Hepatocyte (in vitro differentiated cells): ENCODE measurements around the gene SKAP1.

Experiments
- EZH2 ChIP-seq: fragments of 200-600 bp; sonication (generic); IDR thresholded peaks from 2 replicates; pipeline ENCODE4 v1.6.1; 2016; ENCODE audit warnings: antibody characterized with exemption, mild to moderate bottlenecking, borderline replicate concordance
- EZH2phosphoT487 ChIP-seq: fragments of 200-600 bp; sonication (generic); IDR thresholded peaks from one replicate; pipeline ENCODE4 v1.6.1; 2018; ENCODE audit warnings: antibody characterized with exemption, mild to moderate bottlenecking, low read depth, moderate library complexity; ENCODE audit not compliant: unreplicated experiment, severe bottlenecking
- TF ChIP-seq, protein P1 (sequence below): fragments of 200-600 bp; sonication (generic); IDR thresholded peaks from 2 replicates; pipeline ENCODE4 v1.5.1; 2016; ENCODE audit warnings: antibody characterized with exemption, mild to moderate bottlenecking; ENCODE audit not compliant: poor library complexity

DNA sequence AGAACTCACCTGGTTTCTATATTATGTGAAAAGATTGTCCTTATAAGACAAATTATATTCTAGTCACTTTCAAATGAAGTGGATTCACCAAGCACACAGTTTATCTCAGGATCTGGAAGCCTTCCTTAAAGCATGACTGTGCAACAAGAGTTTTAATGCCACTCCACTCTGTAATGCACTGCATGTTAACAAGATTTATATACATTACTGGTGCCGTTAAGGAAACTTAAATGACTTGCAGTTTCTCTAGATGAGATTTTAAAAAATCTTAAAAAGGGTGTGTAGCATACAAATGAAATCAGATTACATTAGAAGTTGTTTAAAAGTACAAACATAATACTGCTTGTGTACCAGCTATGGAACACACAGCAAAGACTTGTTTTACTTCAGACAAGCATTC, 171.7 kb downstream of the SKAP1 start:
- TF ChIP-seq, protein P1, sequence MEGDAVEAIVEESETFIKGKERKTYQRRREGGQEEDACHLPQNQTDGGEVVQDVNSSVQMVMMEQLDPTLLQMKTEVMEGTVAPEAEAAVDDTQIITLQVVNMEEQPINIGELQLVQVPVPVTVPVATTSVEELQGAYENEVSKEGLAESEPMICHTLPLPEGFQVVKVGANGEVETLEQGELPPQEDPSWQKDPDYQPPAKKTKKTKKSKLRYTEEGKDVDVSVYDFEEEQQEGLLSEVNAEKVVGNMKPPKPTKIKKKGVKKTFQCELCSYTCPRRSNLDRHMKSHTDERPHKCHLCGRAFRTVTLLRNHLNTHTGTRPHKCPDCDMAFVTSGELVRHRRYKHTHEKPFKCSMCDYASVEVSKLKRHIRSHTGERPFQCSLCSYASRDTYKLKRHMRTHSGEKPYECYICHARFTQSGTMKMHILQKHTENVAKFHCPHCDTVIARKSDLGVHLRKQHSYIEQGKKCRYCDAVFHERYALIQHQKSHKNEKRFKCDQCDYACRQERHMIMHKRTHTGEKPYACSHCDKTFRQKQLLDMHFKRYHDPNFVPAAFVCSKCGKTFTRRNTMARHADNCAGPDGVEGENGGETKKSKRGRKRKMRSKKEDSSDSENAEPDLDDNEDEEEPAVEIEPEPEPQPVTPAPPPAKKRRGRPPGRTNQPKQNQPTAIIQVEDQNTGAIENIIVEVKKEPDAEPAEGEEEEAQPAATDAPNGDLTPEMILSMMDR = no peak
- no peak for TF ChIP-seq EZH2
- TF ChIP-seq EZH2phosphoT487 = no peak
